GM12892 (cell line): ENCODE data around the gene PROKR2.

Source experiments
- POLR2A ChIP-seq: IDR thresholded peaks from 2 replicates; pipeline ENCODE4 v1.6.1; 2011; ENCODE audit warnings: low read depth, low read length, control low read depth
- POLR2AphosphoS5 ChIP-seq: IDR thresholded peaks from 2 replicates; pipeline ENCODE4 v1.6.1; 2011; ENCODE audit warnings: low read depth, low read length, control low read depth
- TAF1 ChIP-seq: IDR thresholded peaks from 2 replicates; pipeline ENCODE4 v1.6.1; 2011; ENCODE audit warnings: low read depth, mild to moderate bottlenecking, control low read depth, low read length, borderline replicate concordance

DNA sequence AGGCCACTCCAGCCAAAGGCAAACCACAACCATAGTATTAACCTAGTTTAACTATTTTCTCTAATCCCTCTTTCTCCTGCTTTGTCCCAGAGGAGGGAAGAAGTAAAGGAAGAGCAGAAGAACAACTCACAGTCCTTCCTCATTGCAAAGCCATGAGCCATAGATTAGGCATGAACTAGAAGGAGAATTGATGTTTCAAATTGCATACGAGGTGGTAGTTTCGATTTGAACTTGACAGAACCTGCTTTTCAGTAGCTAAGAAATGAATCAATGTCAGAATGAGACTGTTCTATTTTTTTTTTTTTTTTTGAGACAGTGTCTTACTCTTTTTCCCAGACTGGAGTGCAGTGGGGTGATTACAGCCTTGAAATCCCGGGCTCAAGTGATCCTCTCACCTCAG lies 48.3 kb downstream of the PROKR2 start:
- TF ChIP-seq POLR2A, result no peak
- TF ChIP-seq TAF1, result no peak
- no peak for TF ChIP-seq POLR2AphosphoS5
